IPS DF 6.9 (cell line): ENCODE measurements around the gene TMEM209.

Experiments used
- DNase-seq: peaks from one replicate; pipeline ENCODE4 v3.0.0-alpha.2; 2013; ENCODE audit warnings: low read depth, low spot score
- H3K27ac ChIP-seq: one replicate; pipeline ENCODE4 v1.5.1; 2013; ENCODE audit warnings: low read length, control low read depth
- H3K27me3 ChIP-seq: 2 replicates; pipeline ENCODE4 v1.6.1; 2013; ENCODE audit warnings: mild to moderate bottlenecking, low read length; ENCODE audit not compliant: control insufficient read depth, insufficient read depth
- H3K36me3 ChIP-seq: 2 replicates; pipeline ENCODE4 v1.6.1; 2013; ENCODE audit warnings: low read length; ENCODE audit not compliant: control insufficient read depth, insufficient read depth
- H3K4me1 ChIP-seq: 2 replicates; pipeline ENCODE4 v1.6.1; 2013; ENCODE audit warnings: low read length; ENCODE audit not compliant: control insufficient read depth, insufficient read depth
- H3K4me3 ChIP-seq: 2 replicates; pipeline ENCODE4 v1.5.1; 2013; ENCODE audit warnings: mild to moderate bottlenecking, low read length
- H3K9me3 ChIP-seq: 2 replicates; pipeline ENCODE4 v1.6.1; 2013; ENCODE audit warnings: low read length, inconsistent platforms; ENCODE audit not compliant: control insufficient read depth, insufficient read depth
- WGBS: extraction: QIAGEN DNeasy Blood & Tissue Kit; methylation state at CpG from one replicate; pipeline ENCODE4 v1.1.7; 2013; ENCODE audit warnings: mixed read lengths, missing lambda C conversion rate; ENCODE audit not compliant: insufficient read length, insufficient coverage; 5-methylcytosine and 5-hydroxymethylcytosine counted together

Gene TMEM209

GRCh38 chr7:130174237-130174959 is 30.8 kb downstream of the TMEM209 start:
- Histone ChIP-seq H3K27me3 (no peaks in the 10 kb centered on the region), H3K4me1 (no peaks in the 10 kb centered on the region), H3K36me3 (peaks cover 3% of the 10 kb centered on the region; the same call in 1 of the 2 replicates)

DNA sequence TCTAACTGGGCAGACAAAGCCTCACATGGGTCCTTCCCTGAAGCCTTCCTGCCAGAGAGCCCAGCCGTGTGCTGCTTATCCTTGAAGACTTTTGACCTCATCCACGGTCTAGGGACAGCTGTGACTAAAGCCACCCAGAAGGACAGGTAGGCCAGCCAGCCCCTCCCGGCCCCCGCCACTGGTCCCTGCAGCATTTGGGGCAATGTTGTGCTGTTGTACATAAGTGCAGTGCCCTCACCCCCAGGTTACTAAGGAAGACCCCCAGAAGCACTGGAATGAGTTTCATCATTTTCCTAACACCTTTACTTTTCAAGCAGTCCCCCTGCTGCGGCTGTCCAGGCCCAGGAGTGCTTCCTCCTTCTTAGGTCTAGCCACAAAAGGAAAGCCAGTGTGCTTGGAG is 43.0 kb downstream of the TMEM209 start:
- Histone ChIP-seq H3K27me3 (no peaks in the 10 kb centered on the region), H3K36me3 (peaks cover 5% of the 10 kb centered on the region; the same call in 1 of the 2 replicates), H3K4me1 (no peaks in the 10 kb centered on the region), H3K9me3 (no peaks in the 10 kb centered on the region), H3K4me3 (no peak overlapping the region), H3K27ac (no peak overlapping the region)
- DNase-seq = no peak
- no CpG with 5 or more reads among the region's 5 CpGs for WGBS

More at GRCh38 chr7:130174237-130174959, 30.8 kb downstream of the TMEM209 start:
- Histone ChIP-seq H3K4me3 (no peak overlapping the region), H3K27ac (no peak overlapping the region), H3K9me3 (no peaks in the 10 kb centered on the region)
- no peak for DNase-seq
- 100% methylated on average over 2 of the region's 4 CpGs for WGBS

DNA sequence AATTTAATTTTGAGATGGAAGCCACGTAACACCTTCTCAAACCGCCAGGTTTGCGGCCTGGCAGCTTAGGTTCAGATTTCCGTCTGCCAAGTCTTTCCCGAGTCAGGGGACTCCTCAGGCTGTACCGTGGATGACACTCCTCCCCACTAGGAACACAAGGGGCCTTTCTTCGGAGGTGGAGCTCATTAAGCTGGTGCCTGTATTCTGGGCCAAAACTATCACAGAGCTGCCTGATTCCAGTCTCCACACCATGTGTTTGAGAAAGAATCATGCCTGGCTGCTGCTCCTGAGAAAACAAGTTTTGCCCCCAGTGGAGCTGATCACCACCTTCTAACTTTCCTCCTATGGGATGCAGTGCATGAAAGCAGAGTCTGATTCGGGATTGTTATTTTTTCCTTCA is 44.8 kb downstream of the TMEM209 start:
- H3K27ac ChIP-seq = no peak overlapping the region
- peaks cover 5% of the 10 kb centered on the region; the same call in 1 of the 2 replicates for H3K36me3 ChIP-seq
- H3K4me3 ChIP-seq = no peak overlapping the region
- H3K4me1 ChIP-seq = no peaks in the 10 kb centered on the region
- no peak for DNase-seq
- WGBS = no CpG with 5 or more reads among the region's 8 CpGs
- H3K9me3 ChIP-seq = no peaks in the 10 kb centered on the region
- H3K27me3 ChIP-seq = no peaks in the 10 kb centered on the region

DNA sequence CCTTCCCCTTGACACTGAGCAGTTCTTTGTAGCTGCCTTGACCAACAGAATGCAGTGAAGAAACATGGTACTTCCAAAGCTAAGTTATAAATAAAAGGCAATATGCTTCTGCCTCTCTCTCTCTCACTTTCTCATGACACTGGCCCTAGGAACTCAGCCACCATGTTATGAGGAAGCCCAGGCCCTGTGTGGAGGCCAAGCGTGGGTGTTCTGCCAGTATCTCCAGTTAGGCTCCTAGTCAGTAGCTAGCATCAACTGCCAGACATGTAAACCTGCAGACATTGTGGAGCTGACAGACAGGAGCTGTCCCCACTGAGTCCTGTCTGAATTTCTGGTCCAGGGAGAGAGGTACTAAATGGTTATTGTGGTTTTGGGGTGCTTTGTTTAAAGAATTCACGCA is 45.2 kb downstream of the TMEM209 start:
- Histone ChIP-seq H3K4me1 (no peaks in the 10 kb centered on the region), H3K36me3 (peaks cover 5% of the 10 kb centered on the region; the same call in 1 of the 2 replicates), H3K27me3 (no peaks in the 10 kb centered on the region), H3K4me3 (no peak overlapping the region), H3K9me3 (no peaks in the 10 kb centered on the region), H3K27ac (no peak overlapping the region)
- DNase-seq = no peak
- no CpG with 5 or more reads among the region's 2 CpGs for WGBS

DNA sequence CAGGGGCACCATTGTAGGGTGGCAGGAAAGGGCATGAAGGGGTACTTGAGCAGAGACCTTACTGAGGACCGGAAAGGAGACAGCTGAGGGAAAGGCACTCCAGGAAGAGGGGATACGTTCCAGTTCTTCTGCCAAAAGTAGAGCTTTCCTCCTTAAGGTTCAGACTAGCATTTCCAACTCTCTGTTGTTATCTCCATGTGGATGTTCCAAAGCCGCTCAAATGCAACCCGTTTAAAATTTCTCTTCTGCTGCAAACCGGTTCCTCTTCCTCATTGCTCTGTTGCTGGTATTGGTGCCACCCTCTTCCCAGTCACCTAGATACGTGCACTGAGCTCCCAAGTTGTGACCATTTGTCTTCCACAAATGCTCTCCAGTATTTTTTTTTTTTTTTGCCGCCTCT is 47.5 kb downstream of the TMEM209 start:
- Histone ChIP-seq H3K4me1 (no peaks in the 10 kb centered on the region), H3K27me3 (no peaks in the 10 kb centered on the region), H3K36me3 (no peaks in the 10 kb centered on the region; the same call in 1 of the 2 replicates), H3K27ac (no peak overlapping the region), H3K4me3 (no peak overlapping the region), H3K9me3 (no peaks in the 10 kb centered on the region)
- no peak for DNase-seq
- no CpG with 5 or more reads among the region's 7 CpGs for WGBS

DNA sequence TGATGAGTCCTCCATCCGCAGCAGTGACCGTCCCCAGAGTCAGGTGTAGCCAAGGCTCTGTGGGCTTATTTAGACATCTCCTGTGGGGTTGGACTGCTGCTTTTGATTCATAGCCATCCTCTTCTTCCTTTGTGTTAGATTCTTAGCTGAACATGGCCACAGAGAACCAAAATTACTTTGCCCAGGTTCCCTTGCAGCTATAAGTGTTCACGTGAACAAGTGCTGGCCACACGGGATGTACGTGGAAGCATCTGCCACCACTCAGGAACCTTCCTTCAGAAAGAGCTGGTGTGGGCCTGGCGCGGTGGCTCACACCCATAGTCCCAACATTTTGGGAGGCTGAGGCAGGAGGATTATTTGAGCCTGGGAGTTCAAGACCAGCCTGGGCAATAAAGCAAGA is 49.1 kb downstream of the TMEM209 start:
- Histone ChIP-seq H3K27me3 (no peaks in the 10 kb centered on the region), H3K9me3 (no peaks in the 10 kb centered on the region)
- no CpG with 5 or more reads among the region's 7 CpGs for whole genome bisulfite sequencing

DNA sequence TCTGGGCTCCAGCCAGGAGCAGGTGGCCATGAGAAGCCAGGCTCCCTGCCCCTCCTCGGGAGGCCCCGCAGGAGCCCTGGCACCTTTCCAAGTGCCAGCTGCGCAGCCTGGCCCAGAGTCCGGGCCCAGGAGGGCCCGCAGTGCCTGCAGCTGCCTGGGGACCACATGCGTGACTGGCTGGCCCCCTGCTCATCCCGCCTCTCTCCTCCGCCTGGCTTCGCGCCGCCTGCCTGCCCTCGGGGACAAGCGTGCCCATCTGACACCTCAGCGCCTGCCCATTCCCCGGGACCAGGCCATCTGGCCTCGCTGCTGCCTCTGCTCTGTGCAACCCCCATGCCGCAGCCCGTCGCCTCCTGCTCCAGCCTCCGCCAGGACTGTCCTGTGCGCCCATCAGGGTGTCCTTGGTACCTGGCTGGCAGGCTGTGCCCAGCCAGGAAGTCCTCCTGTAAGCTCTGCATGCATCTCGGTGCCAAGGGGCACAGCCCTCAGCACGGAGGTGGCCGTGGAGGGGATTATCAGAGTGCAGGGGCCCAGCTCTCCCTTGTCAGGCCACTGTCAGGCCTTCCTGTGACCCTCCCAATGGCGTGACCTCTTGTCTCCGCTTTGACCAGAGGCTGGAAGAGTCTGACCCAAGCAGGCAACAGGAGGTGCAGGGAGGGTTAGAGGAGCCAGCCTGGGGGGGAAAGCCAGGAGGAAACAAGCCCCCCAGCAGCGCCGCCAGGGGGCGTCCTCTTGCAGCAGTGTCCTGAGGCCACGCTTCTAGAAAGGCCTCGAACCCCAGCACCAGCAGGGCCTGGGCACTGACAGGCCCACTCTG is 50.5 kb downstream of the TMEM209 start:
- Histone ChIP-seq H3K4me3 (no peak overlapping the region), H3K27ac (no peak overlapping the region), H3K27me3 (no peaks in the 10 kb centered on the region), H3K36me3 (no peaks in the 10 kb centered on the region), H3K9me3 (no peaks in the 10 kb centered on the region), H3K4me1 (no peaks in the 10 kb centered on the region)
- DNase-seq = peak; percentile 37
- no CpG with 5 or more reads among the region's 31 CpGs for WGBS

More for the DNA sequence above, 49.1 kb downstream of the TMEM209 start:
- Histone ChIP-seq H3K4me1 (no peaks in the 10 kb centered on the region), H3K4me3 (no peak overlapping the region), H3K36me3 (no peaks in the 10 kb centered on the region), H3K27ac (no peak overlapping the region)
- no peak for DNase-seq

DNA sequence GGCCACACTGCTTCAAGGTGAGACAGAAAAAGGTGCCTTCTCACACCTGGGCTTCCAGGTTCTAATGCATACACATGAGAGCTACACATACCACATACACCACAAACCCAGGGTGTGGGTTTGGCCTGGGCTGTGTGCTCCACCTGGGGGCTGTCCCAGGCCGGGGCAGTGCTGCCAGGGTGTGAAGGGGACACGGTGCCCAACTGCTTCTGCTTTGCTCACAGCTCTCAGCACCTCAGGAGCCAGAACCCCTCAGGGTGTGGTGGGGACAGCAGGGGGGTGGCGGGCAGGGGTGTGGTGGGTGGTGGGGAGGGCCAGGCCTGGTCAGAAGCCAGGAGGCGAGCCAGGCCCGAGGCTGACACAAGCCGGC is 51.1 kb downstream of the TMEM209 start:
- no CpG with 5 or more reads among the region's 6 CpGs for WGBS
- DNase-seq = no peak
- Histone ChIP-seq H3K36me3 (no peaks in the 10 kb centered on the region), H3K4me1 (no peaks in the 10 kb centered on the region), H3K27ac (no peak overlapping the region), H3K27me3 (no peaks in the 10 kb centered on the region), H3K9me3 (no peaks in the 10 kb centered on the region), H3K4me3 (no peak overlapping the region)

GRCh38 chr7:130153211-130153908 is 51.8 kb downstream of the TMEM209 start:
- no peaks in the 10 kb centered on the region for H3K27me3 ChIP-seq
- WGBS = no CpG with 5 or more reads among the region's 29 CpGs
- H3K4me3 ChIP-seq = no peak overlapping the region
- H3K9me3 ChIP-seq = no peaks in the 10 kb centered on the region
- H3K27ac ChIP-seq = no peak overlapping the region
- no peaks in the 10 kb centered on the region for H3K36me3 ChIP-seq
- no peaks in the 10 kb centered on the region for H3K4me1 ChIP-seq
- no peak for DNase-seq

DNA sequence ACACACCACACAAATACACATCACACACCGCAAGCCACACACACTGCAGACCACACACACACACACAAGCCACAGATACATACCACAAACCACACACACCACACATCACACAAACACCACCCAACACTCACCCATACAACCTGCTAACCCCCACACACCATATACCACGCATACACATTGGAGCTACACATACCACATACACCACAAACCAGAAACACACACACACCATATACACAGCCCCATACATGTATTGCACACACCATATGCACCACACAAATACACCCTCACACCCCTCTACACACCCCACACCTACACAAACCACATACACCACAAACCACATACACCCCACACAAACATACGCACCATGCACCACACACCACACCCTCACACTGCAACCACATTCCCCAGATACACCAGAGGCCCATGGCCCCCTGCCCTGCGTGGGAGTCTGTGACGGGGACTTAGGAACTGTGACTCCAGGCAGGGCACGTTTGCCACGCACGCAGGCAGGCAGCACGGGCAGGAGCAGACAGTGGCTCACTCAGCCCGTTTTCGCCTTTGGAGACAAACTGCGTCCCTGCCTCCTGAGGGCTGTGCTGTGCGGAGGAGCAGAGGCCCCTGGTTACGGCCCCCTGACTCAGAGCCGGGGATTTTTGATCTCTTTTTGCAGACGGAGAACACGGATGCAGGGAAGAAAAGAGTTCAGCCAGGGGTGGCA is 52.6 kb downstream of the TMEM209 start:
- Histone ChIP-seq H3K27me3 (no peaks in the 10 kb centered on the region), H3K36me3 (no peaks in the 10 kb centered on the region), H3K4me3 (no peak overlapping the region), H3K4me1 (no peaks in the 10 kb centered on the region), H3K9me3 (no peaks in the 10 kb centered on the region), H3K27ac (no peak overlapping the region)
- 100% methylated on average over 3 of the region's 17 CpGs for WGBS
- no peak for DNase-seq
